ENCODE measurements around the gene CSNK1G2.

Gene CSNK1G2

GRCh38 chr19:1979017-1979416 lies 38.0 kb downstream of the CSNK1G2 start:
- TF ChIP-seq ZFP3 (CRISPR knock-in tag; IDR thresholded peaks at IDR 0.05) (no peak), PPARA (CRISPR knock-in tag; IDR thresholded peaks at IDR 0.05; ENCODE audit: borderline replicate concordance) (no peak), ZNF70 (CRISPR knock-in tag; IDR thresholded peaks at IDR 0.05) (no peak), ZFP30 (CRISPR knock-in tag; IDR thresholded peaks at IDR 0.05) (no peak), CSDC2 (CRISPR knock-in tag; IDR thresholded peaks at IDR 0.05) (no peak), BACH2 (CRISPR knock-in tag; IDR thresholded peaks at IDR 0.05; ENCODE audit: borderline replicate concordance) (no peak), ISL1 (CRISPR knock-in tag; IDR thresholded peaks at IDR 0.05) (no peak), TOX (CRISPR knock-in tag; IDR thresholded peaks at IDR 0.05; ENCODE audit: borderline replicate concordance) (no peak)
- ATAC-seq = no peak

- no peak for ATAC-seq
- TF ChIP-seq ARNTL (CRISPR knock-in tag; IDR thresholded peaks at IDR 0.05; ENCODE audit: borderline replicate concordance, low read depth) = no peak
- TF ChIP-seq BACH2 (CRISPR knock-in tag; IDR thresholded peaks at IDR 0.05; ENCODE audit: borderline replicate concordance) = no peak
- TF ChIP-seq, protein P1, sequence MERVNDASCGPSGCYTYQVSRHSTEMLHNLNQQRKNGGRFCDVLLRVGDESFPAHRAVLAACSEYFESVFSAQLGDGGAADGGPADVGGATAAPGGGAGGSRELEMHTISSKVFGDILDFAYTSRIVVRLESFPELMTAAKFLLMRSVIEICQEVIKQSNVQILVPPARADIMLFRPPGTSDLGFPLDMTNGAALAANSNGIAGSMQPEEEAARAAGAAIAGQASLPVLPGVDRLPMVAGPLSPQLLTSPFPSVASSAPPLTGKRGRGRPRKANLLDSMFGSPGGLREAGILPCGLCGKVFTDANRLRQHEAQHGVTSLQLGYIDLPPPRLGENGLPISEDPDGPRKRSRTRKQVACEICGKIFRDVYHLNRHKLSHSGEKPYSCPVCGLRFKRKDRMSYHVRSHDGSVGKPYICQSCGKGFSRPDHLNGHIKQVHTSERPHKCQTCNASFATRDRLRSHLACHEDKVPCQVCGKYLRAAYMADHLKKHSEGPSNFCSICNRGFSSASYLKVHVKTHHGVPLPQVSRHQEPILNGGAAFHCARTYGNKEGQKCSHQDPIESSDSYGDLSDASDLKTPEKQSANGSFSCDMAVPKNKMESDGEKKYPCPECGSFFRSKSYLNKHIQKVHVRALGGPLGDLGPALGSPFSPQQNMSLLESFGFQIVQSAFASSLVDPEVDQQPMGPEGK (CRISPR knock-in tag; IDR thresholded peaks at IDR 0.05; ENCODE audit: borderline replicate concordance) = no peak
- TF ChIP-seq, protein P2, sequence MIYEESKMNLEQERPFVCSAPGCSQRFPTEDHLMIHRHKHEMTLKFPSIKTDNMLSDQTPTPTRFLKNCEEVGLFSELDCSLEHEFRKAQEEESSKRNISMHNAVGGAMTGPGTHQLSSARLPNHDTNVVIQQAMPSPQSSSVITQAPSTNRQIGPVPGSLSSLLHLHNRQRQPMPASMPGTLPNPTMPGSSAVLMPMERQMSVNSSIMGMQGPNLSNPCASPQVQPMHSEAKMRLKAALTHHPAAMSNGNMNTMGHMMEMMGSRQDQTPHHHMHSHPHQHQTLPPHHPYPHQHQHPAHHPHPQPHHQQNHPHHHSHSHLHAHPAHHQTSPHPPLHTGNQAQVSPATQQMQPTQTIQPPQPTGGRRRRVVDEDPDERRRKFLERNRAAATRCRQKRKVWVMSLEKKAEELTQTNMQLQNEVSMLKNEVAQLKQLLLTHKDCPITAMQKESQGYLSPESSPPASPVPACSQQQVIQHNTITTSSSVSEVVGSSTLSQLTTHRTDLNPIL (CRISPR knock-in tag; IDR thresholded peaks at IDR 0.05; ENCODE audit: low read depth) = no peak
- no peak for TF ChIP-seq ISL1 (CRISPR knock-in tag; IDR thresholded peaks at IDR 0.05)
- TF ChIP-seq ZNF8 (CRISPR knock-in tag; IDR thresholded peaks at IDR 0.05) = no peak
- TF ChIP-seq CSRNP3 (CRISPR knock-in tag; IDR thresholded peaks at IDR 0.05) = no peak
- TF ChIP-seq PPARA (CRISPR knock-in tag; IDR thresholded peaks at IDR 0.05; ENCODE audit: borderline replicate concordance) = no peak
- no peak for TF ChIP-seq ZFP3 (CRISPR knock-in tag; IDR thresholded peaks at IDR 0.05)
- TF ChIP-seq ZFP30 (CRISPR knock-in tag; IDR thresholded peaks at IDR 0.05) = no peak
- TF ChIP-seq, protein P3, sequence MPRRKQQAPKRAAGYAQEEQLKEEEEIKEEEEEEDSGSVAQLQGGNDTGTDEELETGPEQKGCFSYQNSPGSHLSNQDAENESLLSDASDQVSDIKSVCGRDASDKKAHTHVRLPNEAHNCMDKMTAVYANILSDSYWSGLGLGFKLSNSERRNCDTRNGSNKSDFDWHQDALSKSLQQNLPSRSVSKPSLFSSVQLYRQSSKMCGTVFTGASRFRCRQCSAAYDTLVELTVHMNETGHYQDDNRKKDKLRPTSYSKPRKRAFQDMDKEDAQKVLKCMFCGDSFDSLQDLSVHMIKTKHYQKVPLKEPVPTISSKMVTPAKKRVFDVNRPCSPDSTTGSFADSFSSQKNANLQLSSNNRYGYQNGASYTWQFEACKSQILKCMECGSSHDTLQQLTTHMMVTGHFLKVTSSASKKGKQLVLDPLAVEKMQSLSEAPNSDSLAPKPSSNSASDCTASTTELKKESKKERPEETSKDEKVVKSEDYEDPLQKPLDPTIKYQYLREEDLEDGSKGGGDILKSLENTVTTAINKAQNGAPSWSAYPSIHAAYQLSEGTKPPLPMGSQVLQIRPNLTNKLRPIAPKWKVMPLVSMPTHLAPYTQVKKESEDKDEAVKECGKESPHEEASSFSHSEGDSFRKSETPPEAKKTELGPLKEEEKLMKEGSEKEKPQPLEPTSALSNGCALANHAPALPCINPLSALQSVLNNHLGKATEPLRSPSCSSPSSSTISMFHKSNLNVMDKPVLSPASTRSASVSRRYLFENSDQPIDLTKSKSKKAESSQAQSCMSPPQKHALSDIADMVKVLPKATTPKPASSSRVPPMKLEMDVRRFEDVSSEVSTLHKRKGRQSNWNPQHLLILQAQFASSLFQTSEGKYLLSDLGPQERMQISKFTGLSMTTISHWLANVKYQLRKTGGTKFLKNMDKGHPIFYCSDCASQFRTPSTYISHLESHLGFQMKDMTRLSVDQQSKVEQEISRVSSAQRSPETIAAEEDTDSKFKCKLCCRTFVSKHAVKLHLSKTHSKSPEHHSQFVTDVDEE (CRISPR knock-in tag; IDR thresholded peaks at IDR 0.05) = no peak
- TF ChIP-seq ESRRG (CRISPR knock-in tag; IDR thresholded peaks at IDR 0.05) = no peak
- no peak for TF ChIP-seq TCF4 (CRISPR knock-in tag; IDR thresholded peaks at IDR 0.05; ENCODE audit: borderline replicate concordance)
- TF ChIP-seq POU6F1 (CRISPR knock-in tag; IDR thresholded peaks at IDR 0.05; ENCODE audit: borderline replicate concordance, low read depth) = no peak
- no peak for TF ChIP-seq OSR1 (CRISPR knock-in tag; IDR thresholded peaks at IDR 0.05)
- TF ChIP-seq RARB (CRISPR knock-in tag; IDR thresholded peaks at IDR 0.05) = no peak
- no peak for TF ChIP-seq GLIS3 (CRISPR knock-in tag; IDR thresholded peaks at IDR 0.05)
- TF ChIP-seq ZC3H10 (CRISPR knock-in tag; IDR thresholded peaks at IDR 0.05) = no peak
- TF ChIP-seq ZNF565 (CRISPR knock-in tag; conservative IDR thresholded peaks at IDR 0.05; ENCODE audit: low read depth) = no peak
These were observed 38.7 kb downstream of the CSNK1G2 start for GRCh38 chr19:1979642-1980041.

All from SK-N-SH treated with all-trans-retinoic acid at 6 μM for 48 hours (cell line).